Kidney epithelial cell (primary cell): ENCODE measurements around the gene CXCL1. TPM values are rescaled to one million over a fixed set of nuclear protein-coding genes. Genes with fewer than 3 reads are reported as not detected.

Experiments
- DNase-seq: peaks from one replicate; pipeline ENCODE4 v3.0.0-alpha.2; 2010; ENCODE audit warnings: low read depth
- H3K27me3 ChIP-seq: 2 replicates; pipeline ENCODE4 v1.6.0; 2011; ENCODE audit warnings: low read length; ENCODE audit not compliant: control insufficient read depth, insufficient read depth
- H3K36me3 ChIP-seq: 2 replicates; pipeline ENCODE4 v1.5.1; 2011; ENCODE audit warnings: low read length; ENCODE audit not compliant: control insufficient read depth, insufficient read depth
- H3K4me3 ChIP-seq: 2 replicates; pipeline ENCODE4 v1.5.1; 2011; ENCODE audit warnings: low read depth, mild to moderate bottlenecking, control low read depth, low read length
- total RNA-seq: library from RNA; depleted of rRNA; stranded (reverse); fragments of >200 nt; gene quantifications from 2 replicates; pipeline ENCODE4 v1.2.3, GENCODE V29; 2015
- TF ChIP-seq, protein P1 (sequence below): IDR thresholded peaks from 2 replicates; pipeline ENCODE4 v1.5.1; 2011; ENCODE audit warnings: mild to moderate bottlenecking, moderate library complexity, low read length, control low read depth, inconsistent platforms; ENCODE audit not compliant: insufficient read depth, poor library complexity, severe bottlenecking

The CXCL1 gene
- total RNA-seq, 1 donor from 2014 or later = 75.9 TPM

- no peak overlapping the region for H3K4me3 ChIP-seq
- TF ChIP-seq, protein P1, sequence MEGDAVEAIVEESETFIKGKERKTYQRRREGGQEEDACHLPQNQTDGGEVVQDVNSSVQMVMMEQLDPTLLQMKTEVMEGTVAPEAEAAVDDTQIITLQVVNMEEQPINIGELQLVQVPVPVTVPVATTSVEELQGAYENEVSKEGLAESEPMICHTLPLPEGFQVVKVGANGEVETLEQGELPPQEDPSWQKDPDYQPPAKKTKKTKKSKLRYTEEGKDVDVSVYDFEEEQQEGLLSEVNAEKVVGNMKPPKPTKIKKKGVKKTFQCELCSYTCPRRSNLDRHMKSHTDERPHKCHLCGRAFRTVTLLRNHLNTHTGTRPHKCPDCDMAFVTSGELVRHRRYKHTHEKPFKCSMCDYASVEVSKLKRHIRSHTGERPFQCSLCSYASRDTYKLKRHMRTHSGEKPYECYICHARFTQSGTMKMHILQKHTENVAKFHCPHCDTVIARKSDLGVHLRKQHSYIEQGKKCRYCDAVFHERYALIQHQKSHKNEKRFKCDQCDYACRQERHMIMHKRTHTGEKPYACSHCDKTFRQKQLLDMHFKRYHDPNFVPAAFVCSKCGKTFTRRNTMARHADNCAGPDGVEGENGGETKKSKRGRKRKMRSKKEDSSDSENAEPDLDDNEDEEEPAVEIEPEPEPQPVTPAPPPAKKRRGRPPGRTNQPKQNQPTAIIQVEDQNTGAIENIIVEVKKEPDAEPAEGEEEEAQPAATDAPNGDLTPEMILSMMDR = no peak
- no peaks in the 10 kb centered on the region for H3K27me3 ChIP-seq
- no peak for DNase-seq
- H3K36me3 ChIP-seq = no peaks in the 10 kb centered on the region
These were observed 31.8 kb downstream of the CXCL1 start for GRCh38 chr4:73901031-73901430.

- TF ChIP-seq, protein P1 = no peak
- Histone ChIP-seq H3K4me3 (no peak overlapping the region), H3K27me3 (no peaks in the 10 kb centered on the region), H3K36me3 (no peaks in the 10 kb centered on the region)
- no peak for DNase-seq
These were observed 32.9 kb downstream of the CXCL1 start for GRCh38 chr4:73902038-73902637.

GRCh38 chr4:73902817-73903547 is 33.8 kb downstream of the CXCL1 start:
- Histone ChIP-seq H3K27me3 (no peaks in the 10 kb centered on the region), H3K36me3 (no peaks in the 10 kb centered on the region), H3K4me3 (no peak overlapping the region)
- TF ChIP-seq, protein P1 = no peak
- no peak for DNase-seq

DNA sequence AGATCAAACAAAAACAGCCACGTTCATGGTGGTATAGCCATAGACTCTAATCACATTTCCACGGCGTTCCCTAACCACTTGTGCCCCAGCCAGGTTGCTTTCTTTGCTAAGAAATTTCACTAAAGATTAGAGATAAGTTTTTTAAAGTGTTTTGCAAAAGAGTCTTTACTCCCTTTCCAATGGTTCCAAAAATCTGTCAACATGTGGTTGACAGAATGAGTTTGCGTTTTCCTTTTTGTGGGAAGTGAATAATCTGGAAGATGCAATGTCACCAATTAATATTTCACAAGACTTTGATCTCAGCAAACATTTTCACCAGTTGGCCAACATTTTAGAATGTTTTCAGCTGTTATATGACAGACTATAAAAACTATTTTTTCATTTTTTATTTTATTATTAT is 35.3 kb downstream of the CXCL1 start:
- H3K4me3 ChIP-seq = no peak overlapping the region
- H3K27me3 ChIP-seq = no peaks in the 10 kb centered on the region
- TF ChIP-seq, protein P1 = no peak
- no peak for DNase-seq
- H3K36me3 ChIP-seq = no peaks in the 10 kb centered on the region

DNA sequence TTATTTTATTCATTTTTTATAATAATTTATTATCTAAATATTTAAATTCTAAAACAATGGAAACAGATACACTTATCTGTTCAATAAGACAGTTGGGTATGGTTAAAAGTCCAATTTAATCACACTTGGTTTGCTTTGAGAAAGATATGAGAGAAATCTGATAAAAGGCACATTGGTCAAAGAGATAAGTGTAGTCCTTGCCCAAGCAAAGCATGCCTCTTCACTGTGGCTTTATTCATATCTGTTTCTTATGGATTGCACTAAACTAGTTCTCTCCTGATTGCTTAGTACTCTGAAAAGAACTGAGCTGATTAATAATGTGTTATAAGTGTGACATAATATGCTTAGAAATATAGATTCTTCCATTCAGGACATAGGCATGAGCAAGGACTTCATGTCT is 39.8 kb downstream of the CXCL1 start:
- no peak for DNase-seq
- Histone ChIP-seq H3K36me3 (no peaks in the 10 kb centered on the region), H3K27me3 (no peaks in the 10 kb centered on the region), H3K4me3 (no peak overlapping the region)
- TF ChIP-seq, protein P1 = no peak
